Measurements from ENCODE around the gene LIN37. TPM values are rescaled to one million over a fixed set of nuclear protein-coding genes. Genes with fewer than 3 reads are reported as not detected.

The LIN37 gene
- total and polyA plus RNA-seq, 4 donors = 2.6 to 7.0 (median 6.1) TPM

GRCh38 chr19:35791814-35792279, 43.5 kb downstream of the LIN37 start:
- Histone ChIP-seq H3K36me3 (ENCODE audit: control insufficient read depth in 4 of 4, insufficient read depth in 3 of 4, low read depth in 1 of 4, low read length in 3 of 4) (no peaks in the 10 kb centered on the region), H3K27me3 (ENCODE audit: control insufficient read depth in 4 of 4, insufficient read depth in 4 of 4, low read length in 3 of 4) (no peaks in the 10 kb centered on the region), H3K4me1 (ENCODE audit: control insufficient read depth in 4 of 4, insufficient read depth in 4 of 4, low read length in 3 of 4) (no peaks in the 10 kb centered on the region), H3K9me3 (ENCODE audit: control insufficient read depth in 4 of 4, low read length in 3 of 4) (no peaks in the 10 kb centered on the region), H3K9ac (ENCODE audit: low read depth in 1 of 2, low read length in 2 of 2) (no peak overlapping the region), H3K4me3 (ENCODE audit: low read depth in 1 of 3, low read length in 3 of 3) (no peak overlapping the region), H3K27ac (ENCODE audit: low read depth in 1 of 2, low read length in 2 of 2) (no peak overlapping the region)
- DNase-seq (ENCODE audit: low spot score) = no peak
- no peak for TF ChIP-seq HNF4A (conservative IDR thresholded peaks at IDR 0.05)
- TF ChIP-seq GABPA (IDR thresholded peaks at IDR 0.05 in 1 of 2, conservative IDR thresholded peaks at IDR 0.05 in 1 of 2) = no peak
- TF ChIP-seq CTCF (IDR thresholded peaks at IDR 0.05; ENCODE audit: low read depth, low read length, missing input control) = no peak
- TF ChIP-seq FOXA2 (IDR thresholded peaks at IDR 0.05) = no peak
- TF ChIP-seq FOXA1 (IDR thresholded peaks at IDR 0.05) = no peak
- no peak for TF ChIP-seq HNF4G (IDR thresholded peaks at IDR 0.05)
- TF ChIP-seq ATF3 (IDR thresholded peaks at IDR 0.05) = no peak
- 91% methylated on average over 9 of the region's 9 CpGs for WGBS

GRCh38 chr19:35792312-35792711, 43.9 kb downstream of the LIN37 start:
- WGBS = 87% methylated on average over 15 of the region's 15 CpGs
- no peak overlapping the region for H3K27ac ChIP-seq (ENCODE audit: low read depth in 1 of 2, low read length in 2 of 2)
- no peak for DNase-seq (ENCODE audit: low spot score)

More at GRCh38 chr19:35792312-35792711, 43.9 kb downstream of the LIN37 start:
- H3K4me3 ChIP-seq (ENCODE audit: low read depth in 1 of 3, low read length in 3 of 3) = no peak overlapping the region
- no peaks in the 10 kb centered on the region for H3K36me3 ChIP-seq (ENCODE audit: control insufficient read depth in 4 of 4, insufficient read depth in 3 of 4, low read depth in 1 of 4, low read length in 3 of 4)
- no peaks in the 10 kb centered on the region for H3K9me3 ChIP-seq (ENCODE audit: control insufficient read depth in 4 of 4, low read length in 3 of 4)
- no peak for TF ChIP-seq FOXA1 (IDR thresholded peaks at IDR 0.05)
- TF ChIP-seq GABPA (IDR thresholded peaks at IDR 0.05 in 1 of 2, conservative IDR thresholded peaks at IDR 0.05 in 1 of 2) = no peak
- no peak for TF ChIP-seq MAX (IDR thresholded peaks at IDR 0.05)
- no peak for TF ChIP-seq CTCF (IDR thresholded peaks at IDR 0.05; ENCODE audit: low read depth, low read length, missing input control)
- no peak for TF ChIP-seq EGR1 (IDR thresholded peaks at IDR 0.05; ENCODE audit: low read depth in 2 of 2)
- TF ChIP-seq YY1 (IDR thresholded peaks at IDR 0.05) = no peak
- no peak for TF ChIP-seq REST (IDR thresholded peaks at IDR 0.05)
- TF ChIP-seq HNF4A (conservative IDR thresholded peaks at IDR 0.05) = no peak
- TF ChIP-seq FOXA2 (IDR thresholded peaks at IDR 0.05) = no peak
- no peak for TF ChIP-seq TAF1 (conservative IDR thresholded peaks at IDR 0.05)
- no peak for TF ChIP-seq JUND (IDR thresholded peaks at IDR 0.05)
- TF ChIP-seq RXRA (IDR thresholded peaks at IDR 0.05) = no peak
- no peak for TF ChIP-seq HNF4G (IDR thresholded peaks at IDR 0.05)
- TF ChIP-seq NR2F2 (IDR thresholded peaks at IDR 0.05) = no peak
- no peak for TF ChIP-seq RAD21 (IDR thresholded peaks at IDR 0.05)
- no peak for TF ChIP-seq SP1 (IDR thresholded peaks at IDR 0.05)
- no peak for TF ChIP-seq ZBTB33 (IDR thresholded peaks at IDR 0.05)
- TF ChIP-seq ATF3 (IDR thresholded peaks at IDR 0.05) = no peak
- no peaks in the 10 kb centered on the region for H3K4me1 ChIP-seq (ENCODE audit: control insufficient read depth in 4 of 4, insufficient read depth in 4 of 4, low read length in 3 of 4)
- H3K27me3 ChIP-seq (ENCODE audit: control insufficient read depth in 4 of 4, insufficient read depth in 4 of 4, low read length in 3 of 4) = no peaks in the 10 kb centered on the region
- H3K9ac ChIP-seq (ENCODE audit: low read depth in 1 of 2, low read length in 2 of 2) = no peak overlapping the region

Measured in liver (tissue), 9 donors.